Epithelial cell of esophagus (primary cell): ENCODE data around the gene KATNB1.

Experiments used
- DNase-seq: peaks from one replicate; pipeline ENCODE4 v3.0.0; 2010; ENCODE audit warnings: low read depth
- H3K4me3 ChIP-seq: 2 replicates; pipeline ENCODE4 v1.5.1; 2011; ENCODE audit warnings: mild to moderate bottlenecking, low read length, control low read depth
- CTCF ChIP-seq: IDR thresholded peaks from 2 replicates; pipeline ENCODE4 v1.5.1; 2011; ENCODE audit warnings: low read depth, mild to moderate bottlenecking, low read length, control low read depth, inconsistent platforms; ENCODE audit not compliant: insufficient read depth; ENCODE audit errors: missing control alignments

The KATNB1 gene

GRCh38 chr16:57747996-57748395 is 12.4 kb downstream of the KATNB1 start:
- no peak for DNase-seq
- no peak for TF ChIP-seq CTCF
- no peak overlapping the region for H3K4me3 ChIP-seq

DNA sequence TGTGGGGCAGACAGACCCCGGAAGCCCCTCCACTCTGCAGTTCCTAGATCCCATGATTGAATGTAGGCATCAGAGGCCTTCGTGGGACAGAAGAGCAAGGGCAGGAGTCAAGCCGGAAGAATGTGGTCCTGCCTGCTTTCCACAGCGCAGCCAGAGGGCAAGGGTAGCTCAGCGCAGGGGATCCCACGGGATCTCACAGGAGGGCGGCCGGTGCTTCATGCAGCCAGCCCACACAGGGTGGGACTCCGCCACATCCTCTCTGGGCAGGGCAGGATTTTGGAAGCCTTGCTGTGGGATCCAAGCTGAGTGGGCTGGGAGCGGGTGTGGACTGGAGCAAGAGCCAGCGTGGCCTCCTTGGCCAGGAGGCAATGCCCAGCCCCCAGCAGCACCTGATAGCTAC is 13.0 kb downstream of the KATNB1 start:
- no peak overlapping the region for H3K4me3 ChIP-seq
- no peak for TF ChIP-seq CTCF
- DNase-seq = no peak

- TF ChIP-seq CTCF = no peak
- H3K4me3 ChIP-seq = no peak overlapping the region
- DNase-seq = no peak
These were observed 13.6 kb downstream of the KATNB1 start for GRCh38 chr16:57749101-57749692.

GRCh38 chr16:57749856-57750452 is 14.4 kb downstream of the KATNB1 start:
- TF ChIP-seq CTCF = no peak
- DNase-seq = no peak
- no peak overlapping the region for H3K4me3 ChIP-seq

DNA sequence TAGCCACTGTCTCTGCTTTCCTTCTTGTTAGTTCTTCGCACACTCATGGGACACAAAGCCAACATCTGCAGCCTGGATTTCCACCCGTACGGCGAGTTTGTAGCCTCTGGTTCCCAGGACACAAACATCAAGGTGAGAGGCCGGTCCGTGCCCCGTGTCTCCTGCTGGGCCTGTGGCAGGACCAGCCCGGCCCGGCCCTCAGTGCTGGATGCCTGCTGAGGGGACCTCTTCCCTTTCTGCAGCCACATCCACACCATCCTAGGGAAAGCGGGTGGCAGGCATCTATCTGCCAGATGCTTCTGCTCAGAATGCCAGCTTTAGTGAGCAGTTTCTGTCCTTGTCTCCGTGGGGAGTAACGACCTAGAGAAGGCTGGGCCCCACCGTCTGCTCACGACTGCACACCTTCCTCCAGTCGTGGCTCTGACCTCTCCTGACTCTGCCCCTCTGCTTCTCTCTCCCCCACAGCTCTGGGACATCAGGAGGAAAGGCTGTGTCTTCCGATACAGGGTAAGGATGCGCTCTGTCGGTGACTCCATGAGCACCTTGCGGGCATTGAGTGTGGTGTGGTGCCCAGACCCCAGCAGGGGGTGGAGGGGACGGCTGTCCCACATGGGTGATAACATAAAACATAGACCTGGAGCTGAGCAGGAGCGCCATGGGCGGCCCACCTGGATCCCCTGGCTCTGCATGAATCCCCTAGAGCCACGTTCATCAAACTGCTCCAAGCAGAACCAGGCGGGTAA is 15.4 kb downstream of the KATNB1 start:
- no peak overlapping the region for H3K4me3 ChIP-seq
- no peak for TF ChIP-seq CTCF
- no peak for DNase-seq

GRCh38 chr16:57751539-57752202 is 16.1 kb downstream of the KATNB1 start:
- TF ChIP-seq CTCF = no peak
- no peak overlapping the region for H3K4me3 ChIP-seq
- DNase-seq = no peak
